GM18867 (cell line): ENCODE data around the gene FAM149A.
A peak's percentile ranks its signal among the peaks of the same experiment; 100 is the strongest.

Experiments used
- ATAC-seq: cut with Tn5 transposase; IDR thresholded peaks from one replicate; pipeline ENCODE4 v1.9.1; 2021; ENCODE audit warnings: mild to moderate bottlenecking, moderate library complexity; ENCODE audit not compliant: unreplicated experiment

FAM149A gene

GRCh38 chr4:186151499-186151898, 47.0 kb downstream of the FAM149A start:
- peak; percentile 83 for ATAC-seq

- no peak for ATAC-seq
These were observed 53.7 kb downstream of the FAM149A start for GRCh38 chr4:186158021-186158813.

- no peak for ATAC-seq
These were observed 54.5 kb downstream of the FAM149A start for GRCh38 chr4:186158966-186159365.

- no peak for ATAC-seq
These were observed 55.1 kb downstream of the FAM149A start for GRCh38 chr4:186159613-186160012.

GRCh38 chr4:186161138-186161537, 56.6 kb downstream of the FAM149A start:
- peak; percentile 99 for ATAC-seq

- no peak for ATAC-seq
These were observed 62.5 kb downstream of the FAM149A start for GRCh38 chr4:186166852-186167512.

- no peak for ATAC-seq
These were observed 63.1 kb downstream of the FAM149A start for GRCh38 chr4:186167605-186168004.

- no peak for ATAC-seq
These were observed 64.2 kb downstream of the FAM149A start for GRCh38 chr4:186168750-186169149.

GRCh38 chr4:186169333-186169944, 64.9 kb downstream of the FAM149A start:
- ATAC-seq, result no peak

GRCh38 chr4:186169945-186170802, 65.7 kb downstream of the FAM149A start:
- ATAC-seq, result peak; percentile 52

- no peak for ATAC-seq
These were observed 66.5 kb downstream of the FAM149A start for GRCh38 chr4:186170966-186171365.

GRCh38 chr4:186172546-186172945, 68.0 kb downstream of the FAM149A start:
- no peak for ATAC-seq

- ATAC-seq, result no peak
These were observed 83.6 kb downstream of the FAM149A start for GRCh38 chr4:186188107-186188506.

GRCh38 chr4:186189656-186190055, 85.2 kb downstream of the FAM149A start:
- no peak for ATAC-seq

- peak; percentile 36 for ATAC-seq
These were observed 86.2 kb downstream of the FAM149A start for GRCh38 chr4:186190581-186191199.

- peak; percentile 88 for ATAC-seq
These were observed 86.9 kb downstream of the FAM149A start, which contains the start of gene CYP4V2 for GRCh38 chr4:186191200-186192065. Gene CYP4V2, plus strand, starts transcription at chr4:186191567. Its CDS starts 257 bp downstream, at chr4:186191824.

GRCh38 chr4:186192066-186192612, 87.6 kb downstream of the FAM149A start:
- peak; percentile 15 for ATAC-seq

- ATAC-seq, result no peak
These were observed 89.3 kb downstream of the FAM149A start for GRCh38 chr4:186193851-186194250.

- ATAC-seq, result no peak
These were observed 91.6 kb downstream of the FAM149A start for GRCh38 chr4:186196063-186196462.
